GM18499 (cell line): ENCODE data around the gene CNTN4.

Experiments
- ATAC-seq: cut with Tn5 transposase; IDR thresholded peaks from one replicate; pipeline ENCODE4 v1.9.1; 2021; ENCODE audit warnings: moderate number of reproducible peaks; ENCODE audit not compliant: insufficient read depth, unreplicated experiment

The CNTN4 gene

DNA sequence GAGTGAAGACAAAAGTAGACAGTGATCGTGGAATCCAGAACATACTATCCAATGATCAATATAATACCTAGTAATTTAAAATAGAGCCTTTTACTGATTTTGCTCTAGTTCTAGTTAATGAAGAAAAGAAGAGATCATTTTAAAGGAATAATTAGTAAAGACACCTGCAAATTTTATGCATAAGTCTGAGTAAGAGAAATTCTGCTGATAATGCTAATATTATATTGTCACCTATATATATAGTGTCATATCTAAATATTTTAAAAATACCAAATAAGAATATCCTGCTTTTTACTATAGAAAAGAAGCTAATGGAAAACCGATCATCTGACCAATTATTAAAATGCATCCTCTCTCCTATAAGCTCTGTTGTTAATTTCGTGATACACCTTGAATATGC is 152.1 kb downstream of the CNTN4 start:
- ATAC-seq = no peak

DNA sequence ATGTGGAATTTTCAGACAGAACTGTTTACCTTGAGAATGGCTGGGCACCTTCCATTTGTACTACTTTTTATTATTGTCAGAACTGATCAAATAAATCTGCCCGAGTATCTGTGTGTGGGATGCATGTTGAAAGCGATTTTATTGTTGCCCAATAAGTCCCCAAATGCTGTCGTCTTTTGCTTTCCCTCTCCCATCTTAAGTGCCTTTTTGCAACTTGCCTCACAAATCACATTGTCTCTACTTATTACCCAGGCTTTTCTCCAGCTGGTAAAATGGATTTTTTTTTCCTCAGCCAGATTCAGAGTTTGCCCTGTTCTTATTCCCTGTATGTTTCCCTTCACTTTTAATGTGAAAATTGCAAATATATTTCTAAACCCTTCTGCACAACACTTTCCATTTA is 163.1 kb downstream of the CNTN4 start:
- no peak for ATAC-seq

DNA sequence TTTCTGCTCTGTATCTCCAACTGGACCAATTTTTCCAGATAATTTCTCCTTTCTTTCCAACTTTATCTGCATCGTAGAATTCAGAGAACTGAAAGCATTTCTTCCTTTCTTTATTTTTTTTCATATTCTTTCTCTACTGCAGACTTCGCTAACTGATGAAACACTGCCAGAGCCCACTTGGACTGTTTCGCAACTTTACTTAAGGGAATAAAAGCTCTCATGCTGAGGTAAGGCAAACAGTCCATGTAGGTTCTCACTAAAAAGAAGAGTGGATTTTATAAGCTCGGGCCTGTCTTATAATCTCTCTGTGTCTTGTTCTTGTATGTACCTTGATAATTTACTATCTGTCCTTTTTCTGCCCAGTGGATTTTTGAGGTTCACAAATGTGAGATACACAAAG is 163.5 kb downstream of the CNTN4 start:
- ATAC-seq = no peak

DNA sequence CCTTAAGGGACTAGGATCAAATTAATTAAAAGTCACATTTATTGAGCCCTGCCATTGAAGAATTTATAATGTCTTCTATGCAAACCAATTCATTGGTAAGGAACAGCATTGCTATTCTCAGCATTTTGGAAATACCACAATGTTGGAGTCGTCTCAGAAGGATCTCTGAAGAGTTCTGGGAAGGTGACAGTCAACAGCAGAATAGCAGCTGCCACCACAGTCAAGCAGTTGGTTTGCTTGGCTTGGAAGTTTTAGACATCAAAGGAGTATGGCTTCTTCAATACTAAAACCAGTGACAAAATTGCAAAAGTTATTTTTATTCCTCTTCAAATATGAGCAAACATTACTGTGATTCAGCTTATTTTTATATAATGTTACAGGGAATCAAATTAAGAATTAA is 167.9 kb downstream of the CNTN4 start:
- ATAC-seq = no peak

DNA sequence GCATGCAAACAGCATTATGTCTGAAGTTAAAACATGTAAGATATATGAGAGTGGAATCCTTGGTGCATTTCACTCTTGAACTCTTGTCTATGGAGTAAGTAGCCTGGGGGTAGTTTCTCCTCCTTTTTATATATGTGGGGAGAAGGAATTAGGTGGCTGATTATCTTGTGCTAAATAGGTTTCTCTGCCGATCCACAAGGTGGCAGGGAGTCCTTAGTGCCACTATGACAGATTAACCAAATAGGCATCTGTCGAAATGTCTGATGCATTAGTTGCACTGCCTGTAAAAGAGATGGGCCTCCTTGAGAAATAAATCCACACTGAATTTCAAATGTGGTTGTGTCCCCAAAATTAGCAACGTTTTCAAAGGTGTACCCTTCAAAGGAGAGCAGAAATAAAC is 170.1 kb downstream of the CNTN4 start:
- no peak for ATAC-seq

DNA sequence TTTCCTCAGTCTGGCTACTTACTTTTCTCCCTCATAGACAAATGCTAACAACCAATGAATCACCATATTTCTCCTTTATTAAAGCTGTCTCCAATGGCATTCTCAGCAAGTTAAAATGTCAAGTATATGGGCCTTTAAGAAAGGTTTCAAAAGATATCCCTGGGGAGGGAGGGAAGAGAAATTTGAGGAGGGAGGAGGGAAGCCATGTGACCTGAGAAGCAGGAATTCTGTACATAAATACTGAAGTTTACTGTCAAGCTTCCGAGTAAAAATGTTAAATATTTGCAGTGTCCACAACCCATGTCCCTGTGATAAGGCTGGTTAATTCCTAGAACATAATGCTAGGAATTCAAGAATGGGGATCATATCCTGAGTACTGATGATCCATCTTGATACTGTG is 175.9 kb downstream of the CNTN4 start:
- ATAC-seq = no peak

DNA sequence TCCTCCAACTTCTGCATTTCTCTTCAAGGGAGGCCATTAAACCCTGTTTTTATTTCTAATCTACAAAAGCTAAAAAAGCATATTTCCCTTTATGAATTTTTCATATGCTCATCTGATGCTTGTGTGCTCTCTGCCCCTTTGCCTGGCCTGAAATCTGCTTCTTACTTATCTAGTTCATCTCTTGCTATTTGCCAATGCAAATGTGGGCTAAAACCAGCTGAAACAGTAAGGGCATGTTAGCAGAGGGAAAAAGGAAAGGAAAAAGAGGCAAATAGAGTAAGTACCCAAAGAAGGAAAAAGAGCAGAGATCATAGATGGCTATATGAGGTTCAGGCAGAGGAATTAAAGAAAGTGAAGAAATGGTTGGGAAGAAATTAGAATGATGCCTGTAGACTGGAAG is 185.2 kb downstream of the CNTN4 start:
- no peak for ATAC-seq

DNA sequence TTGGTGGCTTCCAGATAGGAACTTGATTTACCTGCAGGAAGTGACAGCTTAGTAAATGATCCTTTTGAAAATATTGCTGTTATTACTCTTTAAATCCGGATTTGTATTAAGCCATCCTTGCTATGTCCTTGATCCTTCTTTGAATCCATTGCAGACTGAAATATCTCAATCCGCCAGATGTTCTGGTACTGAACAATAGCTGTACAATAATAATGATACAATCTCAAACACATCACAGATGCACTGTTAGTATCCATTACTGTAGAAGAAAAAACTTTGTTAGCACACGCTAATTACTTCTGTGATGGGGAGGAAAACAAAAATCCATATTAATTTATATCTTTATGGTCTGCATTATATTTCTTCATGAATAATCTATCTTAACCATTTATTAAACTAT is 202.3 kb downstream of the CNTN4 start:
- ATAC-seq = no peak

DNA sequence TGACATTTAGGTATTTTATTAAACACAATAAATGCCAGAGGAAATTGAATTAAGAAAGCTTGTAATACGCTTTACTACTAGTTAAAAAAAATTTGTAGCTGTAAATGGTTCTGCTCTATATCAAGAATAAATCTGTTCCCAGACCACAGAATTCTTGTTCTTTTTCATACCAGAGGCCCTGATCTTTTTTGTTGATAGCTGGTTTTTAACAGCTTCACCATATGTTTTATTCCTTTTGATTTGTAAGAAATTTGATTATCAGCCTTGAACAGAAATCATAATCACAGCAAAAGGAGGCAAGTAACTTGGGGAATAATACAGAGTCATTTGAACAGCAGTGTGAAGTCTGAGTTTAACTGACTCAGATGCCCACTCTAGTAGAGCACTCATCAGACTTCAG is 202.7 kb downstream of the CNTN4 start:
- ATAC-seq = no peak

DNA sequence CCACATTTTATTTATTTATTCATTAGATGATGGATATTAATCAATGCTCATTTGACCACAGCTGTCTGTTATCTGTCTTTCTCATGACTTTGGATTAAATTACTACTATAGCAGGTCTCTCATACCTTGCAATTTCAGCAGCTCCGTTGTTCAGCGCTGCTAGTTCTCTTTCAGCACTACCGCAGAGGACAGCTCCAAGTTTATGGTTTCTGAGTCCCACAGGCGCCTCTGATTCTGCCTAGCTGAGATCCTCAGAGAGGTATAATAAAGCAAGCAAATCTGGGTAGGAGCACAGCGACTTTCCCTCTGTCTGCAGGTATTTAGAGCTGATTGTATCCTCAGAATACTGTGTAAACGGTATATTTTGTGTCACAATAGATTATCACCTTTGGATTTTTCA is 204.9 kb downstream of the CNTN4 start:
- ATAC-seq = no peak

DNA sequence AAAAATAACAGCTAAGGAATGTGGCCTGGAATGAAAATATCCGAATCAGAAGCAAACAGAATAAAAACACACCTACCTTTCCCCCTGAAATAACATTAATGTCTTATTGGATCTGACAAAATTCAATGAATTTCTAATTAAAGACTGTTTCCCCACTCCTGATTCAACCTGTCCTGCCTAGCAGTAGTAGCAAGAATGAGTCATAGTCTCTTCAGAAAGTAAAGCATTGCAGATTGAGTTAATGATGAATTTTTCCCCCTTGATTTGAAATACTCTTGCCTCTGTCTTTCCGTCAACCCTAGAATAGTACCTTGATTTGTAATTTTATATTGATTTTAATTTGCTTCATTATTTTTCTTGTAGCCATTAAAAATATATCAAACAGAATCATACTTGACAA is 212.4 kb downstream of the CNTN4 start:
- no peak for ATAC-seq

DNA sequence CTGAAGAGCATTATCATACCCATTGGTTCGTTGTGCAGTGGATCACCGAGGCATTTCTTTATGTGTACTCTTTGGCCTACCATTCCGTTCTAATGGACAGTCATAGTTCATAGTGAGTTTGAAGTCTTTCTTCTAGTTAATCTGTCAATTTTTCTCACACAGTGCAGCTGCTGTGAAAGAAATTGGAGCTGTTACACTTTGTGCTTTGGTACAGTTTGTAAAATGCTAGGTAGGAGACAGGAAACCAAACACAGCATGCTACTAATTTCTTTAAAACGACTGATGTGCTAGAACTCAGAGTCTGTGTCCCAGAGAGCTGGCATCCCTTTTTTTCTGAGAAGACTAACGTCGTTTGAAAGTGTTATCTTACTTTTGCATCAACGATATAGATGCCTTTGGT is 218.9 kb downstream of the CNTN4 start:
- no peak for ATAC-seq

DNA sequence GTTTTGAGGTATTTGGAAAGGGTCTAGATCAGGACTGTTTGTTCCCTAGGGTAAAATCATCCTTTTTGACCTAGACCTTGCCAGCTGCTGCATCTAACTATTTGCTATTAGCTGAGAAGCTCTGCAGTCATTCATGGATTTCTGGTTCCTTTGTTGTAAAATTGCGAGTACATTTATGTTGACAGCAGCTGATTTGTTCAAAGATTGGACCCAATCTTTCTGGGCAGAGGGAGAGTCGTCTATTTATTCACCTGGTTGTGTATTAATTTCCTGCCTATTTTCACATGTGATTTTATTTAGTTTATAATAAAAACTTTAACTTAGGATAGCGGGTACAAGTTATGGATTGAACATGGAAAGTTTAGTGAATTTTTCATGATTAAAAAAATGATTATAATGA is 236.3 kb downstream of the CNTN4 start:
- no peak for ATAC-seq

DNA sequence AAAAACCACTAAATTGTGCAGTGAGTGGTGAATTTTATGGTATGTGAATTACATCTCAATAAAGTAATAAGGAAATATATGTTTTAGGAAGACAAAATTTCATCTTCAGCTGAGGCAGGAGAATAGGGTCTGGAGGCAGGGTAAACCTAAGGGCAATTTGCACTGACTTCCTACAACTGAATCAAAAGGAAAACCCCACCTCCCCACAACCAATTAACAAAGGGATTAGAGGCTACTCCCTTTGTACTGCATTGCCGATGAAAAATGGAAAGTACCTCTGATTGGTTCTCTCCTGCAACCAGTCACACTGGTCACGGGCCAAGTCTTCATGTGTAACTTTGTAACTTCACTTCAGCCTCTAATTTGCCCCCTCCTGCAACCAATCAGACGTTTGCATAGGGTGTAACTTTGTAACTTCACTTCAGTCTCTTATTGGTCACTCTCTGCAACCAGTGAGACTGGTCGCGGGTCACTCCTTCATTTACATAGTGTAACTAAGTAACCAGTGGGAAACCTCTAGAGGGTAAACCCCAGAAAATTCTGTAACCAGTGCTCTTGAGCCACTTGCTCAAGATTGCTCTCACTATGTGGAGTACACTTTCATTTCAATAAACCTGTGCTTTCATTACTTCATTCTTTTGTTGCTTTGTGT is 244.5 kb downstream of the CNTN4 start:
- ATAC-seq = no peak

DNA sequence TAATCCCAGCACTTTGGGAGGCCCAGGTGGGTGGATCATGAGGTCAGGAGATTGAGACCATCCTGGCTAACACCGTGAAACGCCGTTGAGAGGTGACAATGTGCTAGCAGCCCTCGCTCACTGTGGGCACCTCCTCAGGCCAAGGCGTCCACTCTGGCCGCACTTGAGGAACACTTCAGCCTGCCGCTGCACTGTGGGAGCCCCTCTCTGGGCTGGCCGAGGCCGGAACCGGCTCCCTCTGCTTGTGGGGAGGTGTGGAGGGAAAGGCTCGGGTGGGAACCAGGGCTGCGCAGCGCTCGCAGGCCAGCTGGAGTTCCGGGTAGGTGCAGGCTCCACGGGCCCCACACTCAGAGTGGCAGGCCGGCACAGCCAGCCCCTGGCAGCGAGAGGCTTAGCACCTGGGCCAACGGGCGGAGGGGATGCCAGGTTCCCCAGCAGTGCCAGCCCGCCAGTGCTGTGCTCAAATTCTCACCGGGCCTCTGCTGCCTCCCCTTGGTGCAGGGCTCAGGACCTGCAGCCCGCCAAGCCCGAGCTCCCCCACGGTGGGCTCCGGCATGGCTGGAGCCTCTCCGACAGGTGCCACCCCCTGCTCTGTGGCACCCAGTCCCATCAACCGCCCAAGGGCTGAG is 253.6 kb downstream of the CNTN4 start:
- no peak for ATAC-seq

DNA sequence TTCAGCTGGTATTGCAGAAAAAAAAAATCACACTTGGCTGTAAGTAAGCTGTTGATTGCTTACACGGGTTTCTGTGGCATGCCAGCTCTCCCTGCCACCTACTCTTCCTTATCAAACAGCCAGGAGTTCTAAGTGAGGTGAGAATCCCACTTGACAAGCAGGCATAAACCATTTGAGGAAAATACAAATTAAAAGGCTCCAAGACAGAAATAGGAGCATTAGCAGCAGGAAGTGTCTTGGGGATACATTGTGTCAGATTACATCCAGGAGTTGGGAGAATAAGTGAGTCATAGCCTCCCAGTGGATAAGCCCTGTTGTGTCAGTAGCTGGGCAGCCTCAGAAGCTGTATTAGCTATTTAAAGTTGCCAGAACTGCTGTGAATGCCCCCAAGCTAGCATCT is 256.0 kb downstream of the CNTN4 start:
- no peak for ATAC-seq

DNA sequence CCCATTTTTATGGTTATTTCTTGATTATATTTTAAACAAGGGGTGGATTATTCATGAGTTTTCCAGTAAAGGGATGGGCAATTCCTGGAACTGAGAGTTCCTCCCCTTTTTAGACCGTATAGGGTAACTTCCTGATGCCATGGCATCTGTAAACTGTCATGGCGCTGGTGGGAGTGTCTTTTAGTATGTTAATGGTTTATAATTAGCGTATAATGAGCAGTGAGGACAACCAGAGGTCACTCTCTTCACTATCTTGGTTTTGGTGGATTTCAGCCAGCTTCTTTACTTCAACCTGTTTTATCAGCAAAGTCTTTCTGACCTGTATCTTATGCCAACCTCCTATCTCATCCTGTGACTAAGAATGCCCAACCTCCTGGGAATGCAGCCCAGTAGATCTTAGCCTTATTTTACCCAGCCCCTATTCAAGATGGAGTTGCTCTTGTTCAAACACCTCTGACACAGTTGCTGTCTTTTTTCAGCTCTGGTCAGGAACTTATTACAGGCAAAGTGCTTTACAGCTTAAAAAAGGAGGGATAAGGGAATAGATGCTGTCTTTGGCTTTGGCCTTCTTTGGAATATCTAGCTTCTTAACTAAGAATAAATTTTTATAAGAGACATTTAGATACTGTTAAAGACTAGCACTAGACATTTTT is 257.8 kb downstream of the CNTN4 start:
- no peak for ATAC-seq

DNA sequence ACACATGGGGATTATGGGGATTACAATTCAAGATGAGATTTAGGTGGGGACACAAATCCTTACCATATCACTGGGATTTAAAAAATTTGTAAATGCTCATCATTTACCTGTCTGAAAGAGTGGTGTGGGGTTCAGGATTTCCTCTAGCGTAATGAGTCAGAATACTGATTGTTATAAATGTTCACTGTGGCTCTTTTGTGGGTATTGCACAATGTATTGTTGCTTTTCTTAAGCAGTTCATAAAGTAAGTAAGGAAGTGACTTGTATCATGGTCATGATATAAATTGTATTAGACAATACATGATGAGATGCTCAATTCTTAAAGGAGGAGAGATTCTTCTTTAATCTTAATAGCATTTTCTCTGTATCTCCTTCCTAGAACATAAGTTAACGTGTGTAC is 262.1 kb downstream of the CNTN4 start:
- no peak for ATAC-seq

DNA sequence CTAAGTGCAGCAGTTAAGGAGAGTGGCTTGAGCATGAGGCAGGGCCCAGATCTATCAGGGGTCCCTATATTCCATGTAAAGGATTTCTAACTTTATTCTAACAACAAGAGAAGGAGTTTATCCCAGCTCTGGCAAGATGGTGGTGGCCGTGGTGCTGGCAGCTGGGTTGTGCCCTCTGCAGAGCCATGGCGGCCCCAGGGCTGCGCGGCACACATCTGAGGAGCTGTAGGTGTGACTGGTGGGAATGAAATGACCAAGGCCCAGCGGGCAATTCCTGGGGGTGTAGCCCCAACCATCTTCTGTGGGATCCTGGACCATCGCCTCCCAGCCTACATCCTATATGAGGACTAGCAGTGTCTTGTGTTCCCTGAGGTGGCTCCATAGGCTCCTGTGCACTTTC is 263.5 kb downstream of the CNTN4 start:
- ATAC-seq = no peak

DNA sequence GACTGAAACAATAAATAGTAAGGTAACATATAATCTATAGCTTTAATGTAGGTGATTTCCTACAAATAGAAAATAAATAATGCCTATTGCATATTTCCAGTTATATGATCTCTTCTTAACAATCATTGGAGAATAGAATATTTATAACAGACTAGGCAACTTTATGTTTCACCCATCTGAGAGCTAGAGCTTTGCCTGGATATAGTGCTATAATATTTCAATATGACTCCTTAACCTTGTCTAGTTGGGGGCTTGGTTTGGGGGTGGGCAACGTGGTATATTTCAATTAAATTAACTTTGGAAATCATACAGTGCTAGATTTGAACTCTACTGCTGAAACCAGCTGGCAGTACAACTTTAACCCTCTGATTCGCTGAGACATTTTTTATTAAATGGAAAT is 265.2 kb downstream of the CNTN4 start:
- ATAC-seq = no peak

DNA sequence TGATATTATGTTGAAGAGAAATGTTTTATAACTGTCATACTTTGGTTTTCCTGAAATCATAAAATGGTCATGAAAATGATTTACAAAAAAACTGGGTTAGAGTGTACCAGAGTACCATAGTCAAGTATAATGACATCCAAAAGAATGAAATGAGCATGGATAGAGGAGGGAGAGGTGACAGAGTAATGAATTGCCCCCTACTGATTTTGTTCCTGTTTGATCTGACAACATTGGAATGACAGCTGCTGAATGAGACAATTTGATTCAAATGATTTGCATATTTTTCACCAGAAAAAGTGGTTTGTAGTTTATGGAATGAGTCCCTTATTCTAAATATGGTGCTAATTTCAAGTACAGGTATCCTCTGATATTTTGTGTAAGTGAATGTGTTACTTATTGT is 271.7 kb downstream of the CNTN4 start:
- no peak for ATAC-seq

DNA sequence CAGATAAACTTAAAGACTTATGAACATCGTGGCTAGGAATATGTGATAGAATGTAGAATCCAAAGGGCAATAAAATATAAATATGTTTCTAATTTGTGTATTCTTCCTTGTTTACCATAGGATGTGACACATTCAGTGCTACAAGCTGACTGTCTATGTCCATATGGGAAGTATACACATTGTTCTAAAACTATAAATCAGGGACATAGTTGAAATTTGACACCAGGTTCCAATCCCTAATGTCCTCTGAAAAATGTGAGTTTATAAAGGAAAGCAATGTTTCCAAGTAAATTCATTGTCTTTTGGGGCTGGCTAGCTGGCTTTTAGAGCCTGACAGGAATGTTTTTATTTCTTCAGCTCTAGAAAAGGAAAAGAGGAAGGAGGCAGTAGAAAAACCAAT is 273.6 kb downstream of the CNTN4 start:
- ATAC-seq = no peak
